Measurements from ENCODE around the gene SLC7A1. TPM values are rescaled to one million over a fixed set of nuclear protein-coding genes. Genes with fewer than 3 reads are reported as not detected.

Gene SLC7A1
- total and polyA plus RNA-seq, 7 donors, result 0.79 to 14.7 (median 3.2) TPM

- Histone ChIP-seq H3K4me1 (no peaks in the 10 kb centered on the region), H3K4me3 (no peak overlapping the region), H3K9me3 (no peaks in the 10 kb centered on the region), H3K27me3 (ENCODE audit: insufficient read depth in 3 of 3, low read length in 2 of 3) (no peaks in the 10 kb centered on the region), H3K36me3 (ENCODE audit: insufficient read depth in 1 of 2, low read depth in 1 of 2) (peaks cover 0 to 7% of the 10 kb centered on the region in 2 donors), H3K27ac (no peak overlapping the region)
- intact Hi-C loops (cut with DNase I), result no loop called here
- no peak for TF ChIP-seq CTCF (IDR thresholded peaks at IDR 0.05)
- ATAC-seq (no peak), DNase-seq (no peak)
- 87 to 95% (median 90%) methylated on average over 6 of the region's 6 CpGs for WGBS, 3 donors
These were observed 44.3 kb downstream of the SLC7A1 start for GRCh38 chr13:29551214-29551613.

GRCh38 chr13:29550430-29550988 lies 45.0 kb downstream of the SLC7A1 start:
- H3K4me3 ChIP-seq, result no peak overlapping the region
- no peak for TF ChIP-seq CTCF (IDR thresholded peaks at IDR 0.05)
- no peaks in the 10 kb centered on the region for H3K4me1 ChIP-seq
- H3K27ac ChIP-seq, result no peak overlapping the region
- peaks cover 0 to 7% of the 10 kb centered on the region in 2 donors for H3K36me3 ChIP-seq (ENCODE audit: insufficient read depth in 1 of 2, low read depth in 1 of 2)
- no peak for ATAC-seq
- intact Hi-C loops (cut with DNase I), result no loop called here
- no peaks in the 10 kb centered on the region for H3K9me3 ChIP-seq
- no peak for DNase-seq
- H3K27me3 ChIP-seq (ENCODE audit: insufficient read depth in 3 of 3, low read length in 2 of 3), result no peaks in the 10 kb centered on the region
- 61 to 80% (median 70%) methylated on average over 5 of the region's 5 CpGs for WGBS, 3 donors

- no peak for TF ChIP-seq CTCF (IDR thresholded peaks at IDR 0.05)
- intact Hi-C loops (cut with DNase I), result no loop called here
- Histone ChIP-seq H3K27ac (no peak overlapping the region), H3K36me3 (ENCODE audit: insufficient read depth in 1 of 2, low read depth in 1 of 2) (peaks cover 0 to 7% of the 10 kb centered on the region in 2 donors), H3K4me3 (no peak overlapping the region), H3K9me3 (no peaks in the 10 kb centered on the region), H3K4me1 (no peaks in the 10 kb centered on the region), H3K27me3 (ENCODE audit: insufficient read depth in 3 of 3, low read length in 2 of 3) (no peaks in the 10 kb centered on the region)
- no peak for ATAC-seq
- DNase-seq, result no peak
- 80 to 89% (median 87%) methylated on average over 7 of the region's 7 CpGs for WGBS, 3 donors
These were observed 46.8 kb downstream of the SLC7A1 start for GRCh38 chr13:29548722-29549121.

GRCh38 chr13:29547153-29547552 lies 48.3 kb downstream of the SLC7A1 start:
- H3K27me3 ChIP-seq (ENCODE audit: insufficient read depth in 3 of 3, low read length in 2 of 3), result no peaks in the 10 kb centered on the region
- H3K36me3 ChIP-seq (ENCODE audit: insufficient read depth in 1 of 2, low read depth in 1 of 2), result no peaks in the 10 kb centered on the region
- DNase-seq (no peak), ATAC-seq (no peak)
- WGBS, 3 donors, result 35 to 45% (median 36%) methylated on average over 7 of the region's 7 CpGs
- no peak overlapping the region for H3K4me3 ChIP-seq
- no peaks in the 10 kb centered on the region for H3K4me1 ChIP-seq
- TF ChIP-seq CTCF (IDR thresholded peaks at IDR 0.05), result no peak
- H3K27ac ChIP-seq, result no peak overlapping the region
- intact Hi-C loops (cut with DNase I), result no loop called here
- no peaks in the 10 kb centered on the region for H3K9me3 ChIP-seq

- no peak for TF ChIP-seq CTCF (IDR thresholded peaks at IDR 0.05)
- ATAC-seq, result no peak
- H3K27ac ChIP-seq, result no peak overlapping the region
These were observed 48.8 kb downstream of the SLC7A1 start for GRCh38 chr13:29546662-29547061.

More at GRCh38 chr13:29546662-29547061, 48.8 kb downstream of the SLC7A1 start:
- no peaks in the 10 kb centered on the region for H3K9me3 ChIP-seq
- intact Hi-C loops (cut with DNase I), result no loop called here
- H3K36me3 ChIP-seq (ENCODE audit: insufficient read depth in 1 of 2, low read depth in 1 of 2), result no peaks in the 10 kb centered on the region
- no peaks in the 10 kb centered on the region for H3K27me3 ChIP-seq (ENCODE audit: insufficient read depth in 3 of 3, low read length in 2 of 3)
- no peak overlapping the region for H3K4me3 ChIP-seq
- no peaks in the 10 kb centered on the region for H3K4me1 ChIP-seq
- DNase-seq, result no peak
- 59 to 73% (median 63%) methylated on average over 8 of the region's 8 CpGs for WGBS, 3 donors

Measured in psoas muscle (tissue), 8 donors.